Mammary epithelial cell (primary cell): Measurements from ENCODE around the gene PRDX5.

Source experiments
- EZH2 ChIP-seq: IDR thresholded peaks from 2 replicates; pipeline ENCODE4 v1.6.1; 2012; ENCODE audit warnings: low read length, inconsistent platforms, borderline replicate concordance
- TF ChIP-seq, protein P1 (sequence below), 2 donors: IDR thresholded peaks in 1 of 2; conservative IDR thresholded peaks in 1 of 2; 2 replicates each; pipeline ENCODE4 v1.5.1; 2011 to 2012; ENCODE audit warnings: inconsistent platforms in 2 of 2, low read length in 2 of 2, mild to moderate bottlenecking in 2 of 2, control low read depth in 1 of 2, low read depth in 1 of 2; ENCODE audit not compliant: insufficient read depth in 1 of 2; ENCODE audit errors: extremely low read depth in 1 of 2

GRCh38 chr11:64357446-64357845 lies 39.5 kb downstream of the PRDX5 start:
- TF ChIP-seq, protein P1, sequence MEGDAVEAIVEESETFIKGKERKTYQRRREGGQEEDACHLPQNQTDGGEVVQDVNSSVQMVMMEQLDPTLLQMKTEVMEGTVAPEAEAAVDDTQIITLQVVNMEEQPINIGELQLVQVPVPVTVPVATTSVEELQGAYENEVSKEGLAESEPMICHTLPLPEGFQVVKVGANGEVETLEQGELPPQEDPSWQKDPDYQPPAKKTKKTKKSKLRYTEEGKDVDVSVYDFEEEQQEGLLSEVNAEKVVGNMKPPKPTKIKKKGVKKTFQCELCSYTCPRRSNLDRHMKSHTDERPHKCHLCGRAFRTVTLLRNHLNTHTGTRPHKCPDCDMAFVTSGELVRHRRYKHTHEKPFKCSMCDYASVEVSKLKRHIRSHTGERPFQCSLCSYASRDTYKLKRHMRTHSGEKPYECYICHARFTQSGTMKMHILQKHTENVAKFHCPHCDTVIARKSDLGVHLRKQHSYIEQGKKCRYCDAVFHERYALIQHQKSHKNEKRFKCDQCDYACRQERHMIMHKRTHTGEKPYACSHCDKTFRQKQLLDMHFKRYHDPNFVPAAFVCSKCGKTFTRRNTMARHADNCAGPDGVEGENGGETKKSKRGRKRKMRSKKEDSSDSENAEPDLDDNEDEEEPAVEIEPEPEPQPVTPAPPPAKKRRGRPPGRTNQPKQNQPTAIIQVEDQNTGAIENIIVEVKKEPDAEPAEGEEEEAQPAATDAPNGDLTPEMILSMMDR (conservative IDR thresholded peaks at IDR 0.05 in 1 of 2, IDR thresholded peaks at IDR 0.05 in 1 of 2; ENCODE audit: extremely low read depth in 1 of 2, insufficient read depth in 1 of 2, low read depth in 1 of 2, low read length in 2 of 2) = no peak
- TF ChIP-seq EZH2 = no peak
